ENCODE data around the gene GALNTL6.

GRCh38 chr4:172947594-172947993 is 1134.4 kb downstream of the GALNTL6 start:
- TF ChIP-seq, protein P1, sequence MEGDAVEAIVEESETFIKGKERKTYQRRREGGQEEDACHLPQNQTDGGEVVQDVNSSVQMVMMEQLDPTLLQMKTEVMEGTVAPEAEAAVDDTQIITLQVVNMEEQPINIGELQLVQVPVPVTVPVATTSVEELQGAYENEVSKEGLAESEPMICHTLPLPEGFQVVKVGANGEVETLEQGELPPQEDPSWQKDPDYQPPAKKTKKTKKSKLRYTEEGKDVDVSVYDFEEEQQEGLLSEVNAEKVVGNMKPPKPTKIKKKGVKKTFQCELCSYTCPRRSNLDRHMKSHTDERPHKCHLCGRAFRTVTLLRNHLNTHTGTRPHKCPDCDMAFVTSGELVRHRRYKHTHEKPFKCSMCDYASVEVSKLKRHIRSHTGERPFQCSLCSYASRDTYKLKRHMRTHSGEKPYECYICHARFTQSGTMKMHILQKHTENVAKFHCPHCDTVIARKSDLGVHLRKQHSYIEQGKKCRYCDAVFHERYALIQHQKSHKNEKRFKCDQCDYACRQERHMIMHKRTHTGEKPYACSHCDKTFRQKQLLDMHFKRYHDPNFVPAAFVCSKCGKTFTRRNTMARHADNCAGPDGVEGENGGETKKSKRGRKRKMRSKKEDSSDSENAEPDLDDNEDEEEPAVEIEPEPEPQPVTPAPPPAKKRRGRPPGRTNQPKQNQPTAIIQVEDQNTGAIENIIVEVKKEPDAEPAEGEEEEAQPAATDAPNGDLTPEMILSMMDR (IDR thresholded peaks at IDR 0.05) = no peak
- TF ChIP-seq EZH2 (IDR thresholded peaks at IDR 0.05; ENCODE audit: borderline replicate concordance, insufficient read depth, low read depth, low read length, poor library complexity, severe bottlenecking) = no peak
